ENCODE data around the gene ADCY7.
"Not testable (repeated sequence)": the region's sequence is repeated elsewhere in the genome, so short reads cannot be mapped to it uniquely, and the experiment has no call there.

The ADCY7 gene

GRCh38 chr16:50266337-50267091 is at the start of gene ADCY7:
Gene ADCY7, plus strand, starts transcription at chr16:50266551. Its CDS starts 21,629 bp downstream, at chr16:50288180.
- no peak for DNase-seq

GRCh38 chr16:50219402-50219975 is 46.9 kb upstream of the ADCY7 start:
- no peak for DNase-seq

- no peak for DNase-seq
Observed at GRCh38 chr16:50224286-50224685, 42.1 kb upstream of the ADCY7 start.

- no peak for DNase-seq
Observed at GRCh38 chr16:50227120-50227519, 39.2 kb upstream of the ADCY7 start.

GRCh38 chr16:50227665-50228064 is 38.7 kb upstream of the ADCY7 start:
- no peak for DNase-seq

- DNase-seq, result no peak
Observed at GRCh38 chr16:50228364-50228868, 37.9 kb upstream of the ADCY7 start.

GRCh38 chr16:50229149-50229726 is 37.1 kb upstream of the ADCY7 start:
- DNase-seq, result no peak

- no peak for DNase-seq
Observed at GRCh38 chr16:50234771-50235556, 31.4 kb upstream of the ADCY7 start.

- no peak for DNase-seq
Observed at GRCh38 chr16:50235581-50235980, 30.8 kb upstream of the ADCY7 start.

GRCh38 chr16:50238314-50238713 is 28.0 kb upstream of the ADCY7 start:
- DNase-seq, result no peak

- DNase-seq, result peak; percentile 27
Observed at GRCh38 chr16:50238868-50239301, 27.5 kb upstream of the ADCY7 start.

- DNase-seq, result not testable (repeated sequence)
Observed at GRCh38 chr16:50243024-50243423, 23.3 kb upstream of the ADCY7 start.

- no peak for DNase-seq
Observed at GRCh38 chr16:50244140-50244503, 22.2 kb upstream of the ADCY7 start.

GRCh38 chr16:50244504-50245416 is 21.6 kb upstream of the ADCY7 start:
- no peak for DNase-seq

- no peak for DNase-seq
Observed at GRCh38 chr16:50245417-50246298, 20.7 kb upstream of the ADCY7 start.

GRCh38 chr16:50246299-50247122 is 19.8 kb upstream of the ADCY7 start:
- no peak for DNase-seq

- no peak for DNase-seq
Observed at GRCh38 chr16:50247123-50247905, 19.0 kb upstream of the ADCY7 start.

GRCh38 chr16:50247906-50248608 is 18.3 kb upstream of the ADCY7 start:
- no peak for DNase-seq

GRCh38 chr16:50248845-50249244 is 17.5 kb upstream of the ADCY7 start:
- no peak for DNase-seq

Measured in COR-L47 (cell line).